Measurements from ENCODE around the gene SQSTM1.

SQSTM1 gene

DNA sequence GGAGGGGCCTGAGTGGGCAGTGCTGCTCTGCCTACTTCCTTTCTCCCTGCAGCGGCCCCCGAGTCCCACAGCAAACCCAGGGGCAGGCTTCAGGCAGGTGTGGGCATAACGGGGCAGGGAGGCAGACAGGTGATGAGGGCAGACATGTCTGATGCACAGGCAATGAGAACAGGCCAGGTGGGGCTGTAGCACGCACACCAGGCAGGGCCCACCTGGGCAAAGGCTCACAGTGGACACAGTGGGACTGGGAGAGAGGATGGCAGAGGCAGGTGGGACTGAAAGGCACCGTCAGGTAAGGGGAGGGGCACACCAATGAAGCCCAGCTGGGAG lies 21.1 kb upstream of the SQSTM1 start:
- H3K27me3 ChIP-seq (ENCODE audit: control insufficient read depth in 5 of 5, insufficient read depth in 4 of 5, low read length in 5 of 5): no peaks in the 10 kb centered on the region
- peaks cover 0 to 45% (median 38%) of the 10 kb centered on the region in 5 donors for H3K36me3 ChIP-seq (ENCODE audit: control insufficient read depth in 5 of 5, insufficient read depth in 5 of 5, low read length in 5 of 5)
- H3K4me1 ChIP-seq (ENCODE audit: control insufficient read depth in 5 of 5, insufficient read depth in 5 of 5, low read length in 5 of 5): peaks cover 0 to 48% (median 41%) of the 10 kb centered on the region in 5 donors
- no peak overlapping the region for H3K4me3 ChIP-seq (ENCODE audit: low read depth in 1 of 5, low read length in 5 of 5)
- H3K27ac ChIP-seq (ENCODE audit: low read depth, low read length): no peak overlapping the region
- no peak overlapping the region for H3K9ac ChIP-seq (ENCODE audit: low read length in 5 of 5)
- H3K9me3 ChIP-seq (ENCODE audit: control insufficient read depth in 5 of 5, low read length in 5 of 5): no peaks in the 10 kb centered on the region

DNA sequence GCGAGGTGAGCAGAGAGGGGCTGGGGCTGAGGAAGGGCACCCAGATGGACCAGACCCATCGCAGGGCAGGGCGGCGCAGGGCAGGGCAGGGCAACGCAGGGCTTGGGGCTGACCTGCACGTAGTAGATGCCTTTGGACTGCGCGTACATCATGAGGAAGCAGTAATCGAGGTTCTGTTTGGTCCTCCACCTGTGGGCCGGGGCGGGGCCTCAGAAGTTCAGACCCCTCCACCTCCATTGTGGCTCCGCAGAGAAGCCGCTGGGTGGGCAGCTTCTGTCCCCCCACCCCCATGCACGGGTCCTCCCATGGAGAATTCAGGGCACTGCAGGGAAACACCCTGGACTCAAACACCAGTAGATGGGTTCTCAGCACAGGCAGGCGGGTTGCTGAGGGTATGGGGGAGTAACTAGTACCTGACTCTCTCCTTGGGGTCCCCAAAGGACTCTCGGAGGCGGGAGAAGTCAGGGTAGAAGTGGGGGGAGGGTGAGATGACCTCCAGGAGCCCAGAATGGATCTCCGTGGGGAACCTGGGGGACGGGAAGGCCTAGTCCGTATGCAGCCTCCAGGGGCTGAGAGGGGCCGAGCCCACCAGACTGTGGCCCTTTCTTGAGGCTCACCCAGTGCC lies 20.5 kb upstream of the SQSTM1 start:
- Histone ChIP-seq H3K4me3 (ENCODE audit: low read depth in 1 of 5, low read length in 5 of 5) (no peak overlapping the region), H3K27me3 (ENCODE audit: control insufficient read depth in 5 of 5, insufficient read depth in 4 of 5, low read length in 5 of 5) (no peaks in the 10 kb centered on the region), H3K27ac (ENCODE audit: low read depth, low read length) (no peak overlapping the region), H3K4me1 (ENCODE audit: control insufficient read depth in 5 of 5, insufficient read depth in 5 of 5, low read length in 5 of 5) (peaks cover 1 to 48% (median 41%) of the 10 kb centered on the region in 5 donors), H3K9me3 (ENCODE audit: control insufficient read depth in 5 of 5, low read length in 5 of 5) (no peaks in the 10 kb centered on the region), H3K36me3 (ENCODE audit: control insufficient read depth in 5 of 5, insufficient read depth in 5 of 5, low read length in 5 of 5) (peaks cover 0 to 45% (median 38%) of the 10 kb centered on the region in 5 donors), H3K9ac (ENCODE audit: low read length in 5 of 5) (no peak overlapping the region)

DNA sequence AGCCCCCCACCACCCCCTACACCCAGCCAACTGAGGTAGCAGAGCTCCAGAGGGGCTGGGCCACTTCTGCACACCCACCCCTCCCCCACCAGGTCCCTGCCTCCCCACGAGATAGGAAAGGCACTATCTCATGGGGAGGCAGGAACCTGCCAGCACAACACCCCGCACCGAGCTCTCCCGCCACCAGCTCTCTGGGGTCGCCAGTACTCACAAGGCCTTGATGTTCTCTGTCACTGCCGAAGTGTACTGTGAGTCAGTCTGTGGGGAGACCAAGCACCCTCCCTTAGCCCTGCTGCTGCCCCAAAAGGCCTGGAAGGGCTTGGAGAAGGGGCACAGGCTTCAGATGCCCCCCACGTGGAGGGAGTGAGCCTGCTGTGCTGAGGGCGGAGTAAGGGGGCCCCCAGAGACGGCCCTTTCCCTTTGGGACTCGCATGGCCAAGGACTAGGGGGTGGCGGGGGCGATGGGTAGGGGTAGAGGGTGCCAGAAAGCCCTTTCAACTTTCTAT lies 20.0 kb upstream of the SQSTM1 start:
- Histone ChIP-seq H3K36me3 (ENCODE audit: control insufficient read depth in 5 of 5, insufficient read depth in 5 of 5, low read length in 5 of 5) (peaks cover 0 to 45% (median 38%) of the 10 kb centered on the region in 5 donors), H3K4me1 (ENCODE audit: control insufficient read depth in 5 of 5, insufficient read depth in 5 of 5, low read length in 5 of 5) (peaks cover 1 to 48% (median 40%) of the 10 kb centered on the region in 5 donors), H3K9ac (ENCODE audit: low read length in 5 of 5) (no peak overlapping the region), H3K27ac (ENCODE audit: low read depth, low read length) (no peak overlapping the region), H3K27me3 (ENCODE audit: control insufficient read depth in 5 of 5, insufficient read depth in 4 of 5, low read length in 5 of 5) (no peaks in the 10 kb centered on the region), H3K9me3 (ENCODE audit: control insufficient read depth in 5 of 5, low read length in 5 of 5) (no peaks in the 10 kb centered on the region), H3K4me3 (ENCODE audit: low read depth in 1 of 5, low read length in 5 of 5) (no peak overlapping the region)

DNA sequence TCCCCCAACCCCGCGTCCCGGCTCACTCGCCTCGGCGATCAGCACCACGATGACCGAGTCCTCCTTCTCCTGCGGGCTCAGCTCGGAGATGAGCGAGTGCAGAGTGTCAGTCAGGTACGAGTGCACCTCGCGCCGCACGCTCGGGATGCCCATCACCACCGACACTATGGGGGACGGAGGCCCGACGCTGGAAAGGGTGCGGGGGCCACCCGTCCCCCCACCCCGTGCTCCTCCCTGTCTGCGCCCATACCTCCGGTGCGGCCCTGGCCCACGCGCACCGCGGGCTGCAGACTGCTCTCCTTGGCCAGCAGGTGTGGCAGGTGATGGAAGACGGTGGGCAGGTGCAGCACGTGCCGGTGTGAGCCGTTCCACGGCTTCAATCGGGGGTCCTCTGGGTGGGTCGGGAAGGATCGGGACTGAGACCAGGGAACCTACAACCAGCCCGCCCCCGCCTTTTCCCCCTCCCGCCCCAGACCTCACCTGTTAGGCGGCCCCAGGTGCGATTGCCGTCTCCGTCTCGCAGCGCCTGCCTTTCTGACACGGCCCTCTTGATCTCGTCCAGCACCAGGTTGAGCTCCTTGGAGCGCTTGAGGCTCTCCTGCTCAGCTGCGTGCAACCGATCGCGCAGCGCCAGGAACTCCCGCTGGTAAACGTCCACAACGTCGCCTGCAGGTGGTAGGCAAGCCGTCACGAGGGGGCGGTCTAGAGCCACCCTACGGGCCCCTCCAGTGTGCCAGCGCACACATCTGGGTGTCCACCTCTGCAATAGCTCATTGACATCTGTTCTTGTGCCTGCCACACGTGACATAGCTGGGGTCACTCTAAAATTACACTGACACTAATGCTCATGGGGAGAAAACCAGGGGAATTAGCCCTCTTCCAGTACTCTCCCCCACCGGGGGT lies 19.1 kb upstream of the SQSTM1 start:
- no peaks in the 10 kb centered on the region for H3K9me3 ChIP-seq (ENCODE audit: control insufficient read depth in 5 of 5, low read length in 5 of 5)
- peaks cover 1 to 44% (median 39%) of the 10 kb centered on the region in 5 donors for H3K4me1 ChIP-seq (ENCODE audit: control insufficient read depth in 5 of 5, insufficient read depth in 5 of 5, low read length in 5 of 5)
- peaks cover 0 to 45% (median 38%) of the 10 kb centered on the region in 5 donors for H3K36me3 ChIP-seq (ENCODE audit: control insufficient read depth in 5 of 5, insufficient read depth in 5 of 5, low read length in 5 of 5)
- H3K4me3 ChIP-seq (ENCODE audit: low read depth in 1 of 5, low read length in 5 of 5): no peak overlapping the region
- H3K27me3 ChIP-seq (ENCODE audit: control insufficient read depth in 5 of 5, insufficient read depth in 4 of 5, low read length in 5 of 5): no peaks in the 10 kb centered on the region
- no peak overlapping the region for H3K27ac ChIP-seq (ENCODE audit: low read depth, low read length)
- H3K9ac ChIP-seq (ENCODE audit: low read length in 5 of 5): no peak overlapping the region

DNA sequence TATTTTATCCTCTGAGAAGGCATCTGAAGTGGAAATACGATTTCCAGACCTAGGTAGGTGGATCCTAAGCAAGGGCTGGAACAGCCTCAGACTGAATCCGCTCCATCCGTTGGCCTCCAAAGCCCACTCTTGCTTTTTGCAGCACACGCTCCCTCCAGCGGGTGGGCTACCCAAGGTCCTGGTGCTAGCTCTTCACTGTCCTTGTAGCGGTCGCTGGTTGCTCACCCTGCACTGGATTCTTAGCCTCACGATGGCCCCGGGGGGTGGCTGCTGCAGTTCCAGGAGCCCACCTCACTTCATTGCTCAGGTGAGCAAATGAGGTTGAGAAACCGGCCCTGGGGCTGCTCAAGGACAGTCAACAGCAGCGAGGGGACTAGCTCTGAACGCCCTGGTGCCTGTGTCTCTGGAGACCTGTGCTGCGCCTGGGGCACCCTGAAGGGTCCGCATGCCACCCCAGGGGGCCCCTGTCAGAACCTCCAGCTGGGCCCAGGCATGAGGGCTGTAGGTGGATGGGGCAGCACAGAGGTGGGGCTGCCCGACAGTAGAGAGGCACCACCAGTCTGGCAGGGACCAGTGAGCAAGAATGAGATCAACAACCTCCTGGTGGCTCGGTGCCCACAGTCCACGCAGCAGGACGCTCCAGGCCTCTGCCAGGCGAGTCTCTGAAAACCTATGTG lies 18.4 kb upstream of the SQSTM1 start:
- H3K36me3 ChIP-seq (ENCODE audit: control insufficient read depth in 5 of 5, insufficient read depth in 5 of 5, low read length in 5 of 5): peaks cover 0 to 40% (median 35%) of the 10 kb centered on the region in 5 donors
- H3K4me3 ChIP-seq (ENCODE audit: low read depth in 1 of 5, low read length in 5 of 5): no peak overlapping the region
- H3K27me3 ChIP-seq (ENCODE audit: control insufficient read depth in 5 of 5, insufficient read depth in 4 of 5, low read length in 5 of 5): no peaks in the 10 kb centered on the region
- no peak overlapping the region for H3K27ac ChIP-seq (ENCODE audit: low read depth, low read length)
- peaks cover 1 to 36% (median 32%) of the 10 kb centered on the region in 5 donors for H3K4me1 ChIP-seq (ENCODE audit: control insufficient read depth in 5 of 5, insufficient read depth in 5 of 5, low read length in 5 of 5)
- no peaks in the 10 kb centered on the region for H3K9me3 ChIP-seq (ENCODE audit: control insufficient read depth in 5 of 5, low read length in 5 of 5)
- no peak overlapping the region for H3K9ac ChIP-seq (ENCODE audit: low read length in 5 of 5)

DNA sequence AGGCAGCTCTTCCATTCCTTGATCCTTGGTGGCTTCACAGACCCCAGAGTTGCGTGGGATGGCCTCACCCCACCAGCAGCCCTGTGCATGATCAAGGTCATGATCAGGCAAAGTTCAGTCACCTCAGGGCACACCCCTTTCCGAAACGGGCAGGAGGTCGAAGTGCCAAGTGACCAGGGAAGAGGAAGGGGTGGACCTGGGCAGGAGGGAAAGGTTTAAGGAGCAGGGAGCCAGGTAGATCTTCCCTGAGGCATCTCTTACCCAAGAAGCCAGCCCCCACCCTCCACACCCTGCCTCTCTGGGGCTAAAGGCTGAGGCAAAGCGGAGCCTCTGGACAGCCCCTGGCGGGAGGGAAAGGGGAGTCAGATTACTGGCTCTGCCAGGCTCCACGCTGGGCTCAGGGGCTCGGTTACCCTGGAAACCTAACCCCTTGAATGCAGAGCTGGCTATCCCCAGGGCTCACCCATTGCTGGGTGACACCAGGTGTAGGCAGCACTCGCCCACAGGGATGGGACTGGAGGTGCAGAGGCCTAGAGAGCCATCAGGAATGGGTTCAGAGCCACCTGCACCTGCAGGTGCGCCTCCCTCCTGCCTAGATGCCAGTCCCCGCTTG lies 17.6 kb upstream of the SQSTM1 start:
- Histone ChIP-seq H3K4me3 (ENCODE audit: low read depth in 1 of 5, low read length in 5 of 5) (no peak overlapping the region), H3K36me3 (ENCODE audit: control insufficient read depth in 5 of 5, insufficient read depth in 5 of 5, low read length in 5 of 5) (peaks cover 0 to 33% (median 29%) of the 10 kb centered on the region in 5 donors), H3K4me1 (ENCODE audit: control insufficient read depth in 5 of 5, insufficient read depth in 5 of 5, low read length in 5 of 5) (peaks cover 1 to 40% (median 32%) of the 10 kb centered on the region in 5 donors), H3K9me3 (ENCODE audit: control insufficient read depth in 5 of 5, low read length in 5 of 5) (no peaks in the 10 kb centered on the region), H3K27me3 (ENCODE audit: control insufficient read depth in 5 of 5, insufficient read depth in 4 of 5, low read length in 5 of 5) (no peaks in the 10 kb centered on the region), H3K9ac (ENCODE audit: low read length in 5 of 5) (no peak overlapping the region), H3K27ac (ENCODE audit: low read depth, low read length) (no peak overlapping the region)

DNA sequence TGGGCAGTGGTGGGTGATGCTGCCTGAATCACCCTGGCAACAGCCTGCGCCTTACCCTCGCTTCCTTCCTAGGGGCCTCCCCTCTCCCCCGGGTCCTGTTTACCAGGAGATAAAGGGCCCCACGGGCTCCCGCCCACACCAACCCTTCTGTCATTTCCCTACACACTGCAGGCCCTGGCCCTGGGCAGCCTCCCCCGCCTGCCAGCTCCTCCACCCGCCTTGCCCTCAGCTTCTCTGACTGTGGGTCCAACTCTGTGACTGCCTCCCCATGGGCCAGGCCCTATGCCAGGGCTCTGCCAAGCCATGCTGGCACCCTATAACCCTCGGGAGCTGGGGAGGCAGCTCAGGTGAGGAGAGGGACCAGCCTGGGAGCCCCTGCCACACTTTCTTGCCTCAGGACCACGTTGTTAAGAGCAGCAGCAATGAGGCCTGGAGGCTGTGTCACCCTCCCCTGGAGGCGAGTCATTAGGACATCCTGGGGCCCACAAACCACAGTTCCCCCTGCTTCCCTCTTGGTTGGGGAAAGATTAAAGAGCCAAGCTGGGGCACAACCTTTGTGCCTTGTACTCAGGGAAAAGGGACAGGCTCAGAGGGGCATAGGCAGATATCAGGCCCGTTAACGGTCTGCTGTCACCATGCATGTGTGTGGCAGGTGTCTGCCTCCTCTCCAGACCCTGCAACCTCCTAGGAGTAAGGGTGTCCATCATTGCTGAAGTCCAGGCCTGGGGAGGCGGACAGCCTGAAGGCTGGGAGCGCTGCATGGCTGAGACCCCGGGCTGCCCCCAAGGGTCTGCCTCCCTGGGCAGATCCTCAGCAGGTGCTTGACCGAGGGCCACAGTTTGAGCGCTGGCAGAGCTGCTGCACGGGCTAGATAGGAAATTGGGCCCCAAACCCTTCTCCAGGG lies 16.8 kb upstream of the SQSTM1 start:
- Histone ChIP-seq H3K9ac (ENCODE audit: low read length in 5 of 5) (peak overlapping the region in 2 of 5 donors; percentile 44 to 76), H3K9me3 (ENCODE audit: control insufficient read depth in 5 of 5, low read length in 5 of 5) (no peaks in the 10 kb centered on the region), H3K36me3 (ENCODE audit: control insufficient read depth in 5 of 5, insufficient read depth in 5 of 5, low read length in 5 of 5) (peaks cover 0 to 25% (median 21%) of the 10 kb centered on the region in 5 donors), H3K4me3 (ENCODE audit: low read depth in 1 of 5, low read length in 5 of 5) (no peak overlapping the region), H3K4me1 (ENCODE audit: control insufficient read depth in 5 of 5, insufficient read depth in 5 of 5, low read length in 5 of 5) (peaks cover 1 to 41% (median 32%) of the 10 kb centered on the region in 5 donors), H3K27ac (ENCODE audit: low read depth, low read length) (no peak overlapping the region), H3K27me3 (ENCODE audit: control insufficient read depth in 5 of 5, insufficient read depth in 4 of 5, low read length in 5 of 5) (no peaks in the 10 kb centered on the region)

DNA sequence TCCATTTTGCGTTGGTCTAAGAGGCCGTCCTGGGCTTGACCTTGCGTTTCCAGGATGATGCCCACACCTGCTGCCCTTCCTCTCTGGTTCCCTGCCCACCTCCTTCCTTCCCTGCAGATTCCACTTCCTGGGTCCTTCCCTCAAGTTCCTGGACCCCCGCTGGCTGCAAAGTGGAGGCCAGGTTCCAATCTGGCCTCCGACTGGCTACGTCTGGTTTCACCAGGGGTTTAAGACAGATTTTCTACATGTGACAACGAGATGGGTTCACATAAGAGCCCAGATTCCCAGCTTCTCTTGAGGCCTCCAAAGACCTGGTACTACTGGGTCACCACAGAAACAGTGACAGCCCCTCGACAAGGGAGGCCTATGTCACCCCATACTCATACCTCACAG lies 16.2 kb upstream of the SQSTM1 start:
- H3K9me3 ChIP-seq (ENCODE audit: control insufficient read depth in 5 of 5, low read length in 5 of 5): no peaks in the 10 kb centered on the region
- H3K4me3 ChIP-seq (ENCODE audit: low read depth in 1 of 5, low read length in 5 of 5): peak overlapping the region in 4 of 5 donors; percentile 64 to 80 (median 74)
- H3K27me3 ChIP-seq (ENCODE audit: control insufficient read depth in 5 of 5, insufficient read depth in 4 of 5, low read length in 5 of 5): no peaks in the 10 kb centered on the region
- H3K9ac ChIP-seq (ENCODE audit: low read length in 5 of 5): peak overlapping the region in 3 of 5 donors; percentile 18 to 76 (median 73)
- H3K27ac ChIP-seq (ENCODE audit: low read depth, low read length): peak overlapping the region; percentile 65
- peaks cover 0 to 18% (median 14%) of the 10 kb centered on the region in 5 donors for H3K36me3 ChIP-seq (ENCODE audit: control insufficient read depth in 5 of 5, insufficient read depth in 5 of 5, low read length in 5 of 5)
- peaks cover 1 to 41% (median 32%) of the 10 kb centered on the region in 5 donors for H3K4me1 ChIP-seq (ENCODE audit: control insufficient read depth in 5 of 5, insufficient read depth in 5 of 5, low read length in 5 of 5)

DNA sequence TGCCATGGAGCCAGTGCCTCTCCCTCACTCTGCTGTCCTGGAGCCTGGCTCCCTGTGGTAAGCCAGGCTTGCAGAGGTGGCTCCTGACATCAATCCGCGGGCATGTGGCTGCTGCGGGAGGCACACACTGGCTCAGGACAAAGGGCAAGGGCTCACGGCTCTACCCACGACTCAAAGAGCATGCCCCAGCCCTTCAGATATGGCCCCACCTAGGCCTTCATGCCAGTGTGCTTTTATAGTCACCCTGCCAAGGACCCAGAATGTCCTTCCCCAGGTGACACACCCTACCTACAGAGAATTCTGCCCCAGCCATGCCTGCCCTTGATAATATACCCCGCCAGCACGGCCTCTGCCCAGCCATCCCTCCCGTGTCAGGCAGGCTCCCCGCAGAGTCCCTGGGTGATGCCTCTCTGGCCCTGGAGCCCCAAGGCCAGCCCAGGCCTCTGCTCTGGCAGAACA lies 15.6 kb upstream of the SQSTM1 start:
- Histone ChIP-seq H3K27ac (ENCODE audit: low read depth, low read length) (peak overlapping the region; percentile 65), H3K4me3 (ENCODE audit: low read depth in 1 of 5, low read length in 5 of 5) (peak overlapping the region; percentile 46 to 80 (median 71)), H3K36me3 (ENCODE audit: control insufficient read depth in 5 of 5, insufficient read depth in 5 of 5, low read length in 5 of 5) (peaks cover 0 to 13% (median 9%) of the 10 kb centered on the region in 5 donors), H3K9me3 (ENCODE audit: control insufficient read depth in 5 of 5, low read length in 5 of 5) (no peaks in the 10 kb centered on the region), H3K27me3 (ENCODE audit: control insufficient read depth in 5 of 5, insufficient read depth in 4 of 5, low read length in 5 of 5) (no peaks in the 10 kb centered on the region), H3K9ac (ENCODE audit: low read length in 5 of 5) (peak overlapping the region in 4 of 5 donors; percentile 18 to 81 (median 74)), H3K4me1 (ENCODE audit: control insufficient read depth in 5 of 5, insufficient read depth in 5 of 5, low read length in 5 of 5) (peaks cover 1 to 41% (median 32%) of the 10 kb centered on the region in 5 donors)
